ENCODE measurements around the gene SPG7.

SPG7 gene

DNA sequence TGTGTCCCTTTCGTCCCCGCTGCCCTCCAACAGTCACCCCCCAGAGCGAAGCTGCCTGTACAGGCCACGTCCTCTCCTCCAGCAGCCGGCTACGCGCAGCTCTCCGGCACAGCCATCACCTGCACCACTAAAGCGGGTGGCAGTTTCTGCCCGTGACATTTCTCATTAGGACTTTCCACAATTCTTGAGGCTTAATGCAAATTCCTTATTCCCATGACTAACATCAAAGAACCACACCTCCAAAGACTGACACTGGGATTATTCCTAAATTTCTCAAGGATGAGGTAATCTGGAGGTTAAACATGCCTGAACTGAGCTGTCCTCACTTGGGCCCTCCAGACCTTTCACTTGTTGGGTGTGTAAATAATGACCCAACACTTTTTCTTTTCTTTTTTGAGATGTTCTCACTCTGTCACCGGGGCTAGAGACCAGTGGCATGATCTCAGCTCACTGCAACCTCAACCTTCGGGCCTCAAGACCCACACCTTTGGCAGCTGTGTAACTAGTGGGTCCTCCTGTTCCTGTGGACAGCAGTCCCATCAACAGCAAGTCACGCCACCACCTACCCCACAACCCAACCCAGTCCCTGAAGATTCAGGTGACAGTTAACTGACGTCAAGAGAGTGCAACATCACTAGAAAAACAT, 29.5 kb upstream of the SPG7 start:
- no peak for DNase-seq
- Histone ChIP-seq H3K27ac (ENCODE audit: low read length) (no peak overlapping the region), H3K4me2 (ENCODE audit: low read depth, low read length) (no peak overlapping the region), H3K9me3 (replicated peaks; ENCODE audit: insufficient read depth, low read length) (no peaks in the 10 kb centered on the region), H3K36me3 (replicated peaks; ENCODE audit: insufficient read depth, low read length) (no peaks in the 10 kb centered on the region), H3K4me1 (ENCODE audit: low read length) (0 out of 2 replicates have a peak, but pooled peaks cover 12% of the 10 kb centered on the region), H3K9ac (ENCODE audit: low read length) (no peak overlapping the region), H3K79me2 (ENCODE audit: low read length) (peaks cover 100% of the 10 kb centered on the region), H3F3A (ENCODE audit: insufficient read depth, low read length) (no peaks in the 10 kb centered on the region), H3K4me3 (ENCODE audit: low read length) (no peak overlapping the region), H2AFZ (ENCODE audit: low read length) (no peak overlapping the region), H3K9me2 (replicated peaks; ENCODE audit: insufficient read depth, low read length) (no peaks in the 10 kb centered on the region), H3K27me3 (replicated peaks; ENCODE audit: insufficient read depth, low read length) (no peaks in the 10 kb centered on the region), H4K20me1 (ENCODE audit: insufficient read depth, low read length) (peaks cover 70% of the 10 kb centered on the region)
- TF ChIP-seq EZH2phosphoT487 (IDR thresholded peaks at IDR 0.05; ENCODE audit: low read length) (no peak), CTCF (IDR thresholded peaks at IDR 0.05; ENCODE audit: low read length) (no peak), EZH2 (optimal IDR thresholded peaks at IDR 0.05; ENCODE audit: low read depth, low read length) (no peak)

DNA sequence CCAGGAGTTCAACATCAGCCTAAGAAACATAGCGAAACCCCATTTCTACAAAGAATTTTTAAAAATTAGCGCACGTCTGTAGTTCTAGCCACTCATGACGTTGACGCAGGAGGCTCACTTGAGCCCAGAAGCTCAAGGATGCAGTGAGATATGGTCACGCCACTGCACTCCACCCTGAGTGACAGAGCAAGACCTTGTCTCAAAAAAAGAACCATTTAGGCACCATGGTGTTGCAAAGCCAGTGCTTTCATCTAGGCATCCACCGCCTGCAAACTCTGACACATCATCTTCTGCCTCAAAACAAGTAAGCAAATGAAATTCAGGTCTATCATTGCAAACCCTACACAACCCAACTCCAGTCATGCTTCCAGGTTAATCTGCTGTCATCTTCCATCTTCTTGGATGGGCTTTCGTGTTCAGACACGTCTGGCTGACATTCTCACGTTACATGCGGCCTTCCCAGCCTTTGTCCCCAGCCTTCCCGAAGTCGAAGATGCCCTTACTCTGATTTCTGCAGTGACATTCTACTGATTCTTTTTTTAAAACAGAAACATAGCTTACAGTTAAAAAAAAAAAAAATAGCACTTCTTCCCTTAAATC, 26.7 kb upstream of the SPG7 start:
- DNase-seq: no peak
- Histone ChIP-seq H4K20me1 (ENCODE audit: insufficient read depth, low read length) (peaks cover 73% of the 10 kb centered on the region), H3K27me3 (replicated peaks; ENCODE audit: insufficient read depth, low read length) (no peaks in the 10 kb centered on the region), H3K4me1 (ENCODE audit: low read length) (peaks cover 33% of the 10 kb centered on the region), H3K9me3 (replicated peaks; ENCODE audit: insufficient read depth, low read length) (no peaks in the 10 kb centered on the region), H3K79me2 (ENCODE audit: low read length) (peaks cover 100% of the 10 kb centered on the region), H3K36me3 (replicated peaks; ENCODE audit: insufficient read depth, low read length) (no peaks in the 10 kb centered on the region), H2AFZ (ENCODE audit: low read length) (no peak overlapping the region), H3K9me2 (replicated peaks; ENCODE audit: insufficient read depth, low read length) (no peaks in the 10 kb centered on the region), H3K4me2 (ENCODE audit: low read depth, low read length) (no peak overlapping the region), H3K9ac (ENCODE audit: low read length) (no peak overlapping the region), H3F3A (ENCODE audit: insufficient read depth, low read length) (peaks cover 11% of the 10 kb centered on the region; the same call in 1 of the 2 replicates), H3K27ac (ENCODE audit: low read length) (no peak overlapping the region), H3K4me3 (ENCODE audit: low read length) (no peak overlapping the region)
- TF ChIP-seq EZH2phosphoT487 (IDR thresholded peaks at IDR 0.05; ENCODE audit: low read length): no peak

- no peaks in the 10 kb centered on the region for H3K36me3 ChIP-seq (replicated peaks; ENCODE audit: insufficient read depth, low read length)
- H3K27me3 ChIP-seq (replicated peaks; ENCODE audit: insufficient read depth, low read length): no peaks in the 10 kb centered on the region
- peaks cover 69% of the 10 kb centered on the region for H4K20me1 ChIP-seq (ENCODE audit: insufficient read depth, low read length)
- H3K4me1 ChIP-seq (ENCODE audit: low read length): peaks cover 33% of the 10 kb centered on the region
- H3K4me2 ChIP-seq (ENCODE audit: low read depth, low read length): no peak overlapping the region
- no peak for TF ChIP-seq CTCF (IDR thresholded peaks at IDR 0.05; ENCODE audit: low read length)
- TF ChIP-seq EZH2 (optimal IDR thresholded peaks at IDR 0.05; ENCODE audit: low read depth, low read length): no peak
- TF ChIP-seq EZH2phosphoT487 (IDR thresholded peaks at IDR 0.05; ENCODE audit: low read length): no peak
- H3K79me2 ChIP-seq (ENCODE audit: low read length): peaks cover 100% of the 10 kb centered on the region
- no peak overlapping the region for H3K9ac ChIP-seq (ENCODE audit: low read length)
- H3K27ac ChIP-seq (ENCODE audit: low read length): no peak overlapping the region
- no peaks in the 10 kb centered on the region for H3K9me2 ChIP-seq (replicated peaks; ENCODE audit: insufficient read depth, low read length)
- no peak overlapping the region for H2AFZ ChIP-seq (ENCODE audit: low read length)
- no peak overlapping the region for H3K4me3 ChIP-seq (ENCODE audit: low read length)
- no peaks in the 10 kb centered on the region for H3K9me3 ChIP-seq (replicated peaks; ENCODE audit: insufficient read depth, low read length)
- no peak for DNase-seq
- H3F3A ChIP-seq (ENCODE audit: insufficient read depth, low read length): peaks cover 11% of the 10 kb centered on the region; the same call in 1 of the 2 replicates
These were observed 25.9 kb upstream of the SPG7 start for GRCh38 chr16:89482150-89482816.

All from MM.1S (cell line).